SK-N-SH treated with all-trans-retinoic acid at 6 μM for 48 hours (cell line): ENCODE measurements around the gene CBX1.

Experiments used
- ATAC-seq: fragments of 200-7000 bp; cut with Tn5 transposase; 3 replicates; pipeline ENCODE4 v1.9.1; 2020; ENCODE audit warnings: mild to moderate bottlenecking, moderate library complexity
- ARNTL ChIP-seq: fragments of 450-650 bp; formaldehyde crosslinking; IDR thresholded peaks from 2 replicates; pipeline ENCODE4 v1.5.0; 2020; ENCODE audit warnings: low read depth, mild to moderate bottlenecking, moderate library complexity, borderline replicate concordance
- BACH2 ChIP-seq: fragments of 250-450 bp; sonication (Bioruptor Pico); IDR thresholded peaks from 2 replicates; pipeline ENCODE4 v1.9.0; 2021; ENCODE audit warnings: mild to moderate bottlenecking, borderline replicate concordance
- CSDC2 ChIP-seq: fragments of 250-450 bp; sonication (Bioruptor Pico); IDR thresholded peaks from 2 replicates; pipeline ENCODE4 v1.5.0; 2020; ENCODE audit warnings: mild to moderate bottlenecking, moderate library complexity
- CSRNP3 ChIP-seq: fragments of 250-450 bp; sonication (Bioruptor Pico); IDR thresholded peaks from 2 replicates; pipeline ENCODE4 v1.5.1; 2021; ENCODE audit warnings: mild to moderate bottlenecking, moderate library complexity
- ESRRG ChIP-seq: fragments of 250-450 bp; sonication (Bioruptor Pico); IDR thresholded peaks from 2 replicates; pipeline ENCODE4 v1.6.1; 2021; ENCODE audit warnings: mild to moderate bottlenecking
- GLIS3 ChIP-seq: fragments of 250-450 bp; sonication (Bioruptor Pico); IDR thresholded peaks from 2 replicates; pipeline ENCODE4 v1.5.0; 2020; ENCODE audit warnings: mild to moderate bottlenecking, moderate library complexity
- ISL1 ChIP-seq: fragments of 250-450 bp; sonication (Bioruptor Pico); IDR thresholded peaks from 2 replicates; pipeline ENCODE4 v2.1.2; 2022; ENCODE audit warnings: mild to moderate bottlenecking, moderate library complexity
- OSR1 ChIP-seq: fragments of 250-450 bp; sonication (Bioruptor Pico); IDR thresholded peaks from 2 replicates; pipeline ENCODE4 v1.8.0; 2022; ENCODE audit warnings: moderate library complexity, mild to moderate bottlenecking, inconsistent platforms
- PATZ1 ChIP-seq: fragments of 250-450 bp; sonication (Bioruptor Pico); IDR thresholded peaks from 2 replicates; pipeline ENCODE4 v1.8.0; 2020; ENCODE audit warnings: mild to moderate bottlenecking, moderate library complexity, borderline replicate concordance
- POU6F1 ChIP-seq: fragments of 250-450 bp; sonication (Bioruptor Pico); IDR thresholded peaks from 2 replicates; pipeline ENCODE4 v1.8.0; 2021; ENCODE audit warnings: low read depth, mild to moderate bottlenecking, moderate library complexity, borderline replicate concordance
- PPARA ChIP-seq: fragments of 250-450 bp; sonication (Bioruptor Pico); IDR thresholded peaks from 2 replicates; pipeline ENCODE4 v1.5.0; 2020; ENCODE audit warnings: mild to moderate bottlenecking, borderline replicate concordance
- RARB ChIP-seq: fragments of 250-450 bp; sonication (Bioruptor Pico); IDR thresholded peaks from 2 replicates; pipeline ENCODE4 v1.8.0; 2021; ENCODE audit warnings: mild to moderate bottlenecking, moderate library complexity
- SNAI2 ChIP-seq: fragments of 250-450 bp; sonication (Bioruptor Pico); IDR thresholded peaks from 2 replicates; pipeline ENCODE4 v1.5.0; 2020; ENCODE audit warnings: mild to moderate bottlenecking, moderate library complexity
- TCF4 ChIP-seq: fragments of 250-450 bp; sonication (Bioruptor Pico); IDR thresholded peaks from 2 replicates; pipeline ENCODE4 v1.8.0; 2021; ENCODE audit warnings: mild to moderate bottlenecking, moderate library complexity, borderline replicate concordance
- TOX ChIP-seq: fragments of 250-450 bp; sonication (Bioruptor Pico); IDR thresholded peaks from 2 replicates; pipeline ENCODE4 v1.8.0; 2021; ENCODE audit warnings: mild to moderate bottlenecking, moderate library complexity, borderline replicate concordance
- TSHZ2 ChIP-seq: fragments of 250-450 bp; sonication (Bioruptor Pico); IDR thresholded peaks from 2 replicates; pipeline ENCODE4 v1.5.0; 2020; ENCODE audit warnings: mild to moderate bottlenecking, moderate library complexity
- ZC3H10 ChIP-seq: fragments of 250-450 bp; sonication (Bioruptor Pico); IDR thresholded peaks from 2 replicates; pipeline ENCODE4 v1.5.1; 2021; ENCODE audit warnings: mild to moderate bottlenecking, moderate library complexity
- ZFP3 ChIP-seq: fragments of 250-450 bp; sonication (Bioruptor Pico); IDR thresholded peaks from 2 replicates; pipeline ENCODE4 v1.5.0; 2020; ENCODE audit warnings: mild to moderate bottlenecking, moderate library complexity
- ZFP30 ChIP-seq: fragments of 450-650 bp; formaldehyde crosslinking; IDR thresholded peaks from 2 replicates; pipeline ENCODE4 v1.5.0; 2022; ENCODE audit warnings: mild to moderate bottlenecking, moderate library complexity
- ZNF565 ChIP-seq: fragments of 450-650 bp; formaldehyde crosslinking; conservative IDR thresholded peaks from 2 replicates; pipeline ENCODE4 v1.5.0; 2020; ENCODE audit warnings: low read depth, mild to moderate bottlenecking, moderate library complexity
- ZNF70 ChIP-seq: fragments of 450-650 bp; formaldehyde crosslinking; IDR thresholded peaks from 2 replicates; pipeline ENCODE4 v1.5.0; 2020; ENCODE audit warnings: mild to moderate bottlenecking, moderate library complexity
- ZNF8 ChIP-seq: fragments of 450-650 bp; formaldehyde crosslinking; IDR thresholded peaks from 2 replicates; pipeline ENCODE4 v1.5.0; 2020; ENCODE audit warnings: mild to moderate bottlenecking, moderate library complexity
- TF ChIP-seq, protein P1 (sequence below): fragments of 250-450 bp; sonication (Bioruptor Pico); IDR thresholded peaks from 2 replicates; pipeline ENCODE4 v1.5.1; 2020; ENCODE audit warnings: low read depth, mild to moderate bottlenecking, moderate library complexity

Gene CBX1

GRCh38 chr17:48046296-48046695 lies 55.0 kb downstream of the CBX1 start:
- no peak for TF ChIP-seq GLIS3 (CRISPR knock-in tag)
- no peak for TF ChIP-seq ZFP3 (CRISPR knock-in tag)
- no peak for TF ChIP-seq ZFP30 (CRISPR knock-in tag)
- no peak for TF ChIP-seq ISL1
- TF ChIP-seq ARNTL (CRISPR knock-in tag): no peak
- no peak for TF ChIP-seq TCF4 (CRISPR knock-in tag)
- no peak for TF ChIP-seq CSRNP3 (CRISPR knock-in tag)
- TF ChIP-seq POU6F1 (CRISPR knock-in tag): no peak
- no peak for TF ChIP-seq SNAI2 (CRISPR knock-in tag)
- no peak for TF ChIP-seq PPARA
- TF ChIP-seq RARB (CRISPR knock-in tag): no peak
- TF ChIP-seq PATZ1 (CRISPR knock-in tag): no peak
- TF ChIP-seq ESRRG: no peak
- TF ChIP-seq, protein P1, sequence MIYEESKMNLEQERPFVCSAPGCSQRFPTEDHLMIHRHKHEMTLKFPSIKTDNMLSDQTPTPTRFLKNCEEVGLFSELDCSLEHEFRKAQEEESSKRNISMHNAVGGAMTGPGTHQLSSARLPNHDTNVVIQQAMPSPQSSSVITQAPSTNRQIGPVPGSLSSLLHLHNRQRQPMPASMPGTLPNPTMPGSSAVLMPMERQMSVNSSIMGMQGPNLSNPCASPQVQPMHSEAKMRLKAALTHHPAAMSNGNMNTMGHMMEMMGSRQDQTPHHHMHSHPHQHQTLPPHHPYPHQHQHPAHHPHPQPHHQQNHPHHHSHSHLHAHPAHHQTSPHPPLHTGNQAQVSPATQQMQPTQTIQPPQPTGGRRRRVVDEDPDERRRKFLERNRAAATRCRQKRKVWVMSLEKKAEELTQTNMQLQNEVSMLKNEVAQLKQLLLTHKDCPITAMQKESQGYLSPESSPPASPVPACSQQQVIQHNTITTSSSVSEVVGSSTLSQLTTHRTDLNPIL: no peak
- TF ChIP-seq ZNF70 (CRISPR knock-in tag): no peak
- TF ChIP-seq TSHZ2 (CRISPR knock-in tag): no peak
- TF ChIP-seq CSDC2: no peak
- ATAC-seq: no peak

- no peak for ATAC-seq
- TF ChIP-seq ZNF8 (CRISPR knock-in tag): no peak
- no peak for TF ChIP-seq ZFP3 (CRISPR knock-in tag)
- TF ChIP-seq ZFP30 (CRISPR knock-in tag): no peak
- no peak for TF ChIP-seq ISL1
- TF ChIP-seq TCF4 (CRISPR knock-in tag): no peak
- no peak for TF ChIP-seq GLIS3 (CRISPR knock-in tag)
- no peak for TF ChIP-seq PATZ1 (CRISPR knock-in tag)
- TF ChIP-seq OSR1 (CRISPR knock-in tag): no peak
- TF ChIP-seq ZNF70 (CRISPR knock-in tag): no peak
- no peak for TF ChIP-seq TOX
- TF ChIP-seq ZC3H10: no peak
- TF ChIP-seq BACH2: no peak
- no peak for TF ChIP-seq ARNTL (CRISPR knock-in tag)
- no peak for TF ChIP-seq ZNF565 (CRISPR knock-in tag)
- TF ChIP-seq, protein P1: no peak
- TF ChIP-seq ESRRG: no peak
- no peak for TF ChIP-seq TSHZ2 (CRISPR knock-in tag)
- no peak for TF ChIP-seq RARB (CRISPR knock-in tag)
Observed at GRCh38 chr17:48045316-48046001, 55.8 kb downstream of the CBX1 start.
